ENCODE data around the gene ZNF354B. TPM values are rescaled to one million over a fixed set of nuclear protein-coding genes. Genes with fewer than 3 reads are reported as not detected.
"Not testable (repeated sequence)": the region's sequence is repeated elsewhere in the genome, so short reads cannot be mapped to it uniquely, and the experiment has no call there.

ZNF354B gene
- total and polyA plus RNA-seq, 2 of the 8 experiments (the other 6 are each of a cell fraction or from before 2014, with no cell fraction given) = 5.0 to 10.8 TPM

DNA sequence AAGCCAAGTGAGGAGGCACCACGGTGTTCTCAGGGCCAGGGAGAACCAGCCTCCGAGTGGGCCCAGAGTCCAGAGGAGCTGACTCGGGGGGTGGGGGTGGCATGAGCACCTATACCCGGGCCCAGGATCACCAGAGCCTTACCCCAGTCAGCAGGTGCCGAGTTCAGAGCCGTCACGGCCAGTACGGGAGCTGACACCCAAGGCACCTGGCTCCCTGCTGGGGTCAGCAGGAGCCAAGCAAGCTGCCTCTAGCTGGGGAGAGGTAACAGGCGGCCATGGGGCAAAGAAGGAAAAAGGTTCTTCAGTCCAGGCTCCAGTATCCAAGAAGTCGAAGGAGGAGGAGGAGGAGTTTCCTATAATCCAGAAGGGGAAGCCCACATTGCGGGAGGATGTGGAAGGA lies 19.4 kb upstream of the ZNF354B start:
- H3K23me2 ChIP-seq (ENCODE audit: low read depth, low read length); H3K23ac ChIP-seq (ENCODE audit: insufficient read length); H3K4me1 ChIP-seq (replicated peaks in 1 of 4; ENCODE audit: control insufficient read depth in 3 of 4, insufficient read depth in 4 of 4, low read length in 3 of 4); H3K27me3 ChIP-seq (replicated peaks in 1 of 4; ENCODE audit: control insufficient read depth in 3 of 4, extremely low read depth in 1 of 4, insufficient read depth in 3 of 4, low read length in 3 of 4); H3K36me3 ChIP-seq (ENCODE audit: control insufficient read depth in 2 of 4, insufficient read depth in 4 of 4, low read length in 3 of 4); H3K56ac ChIP-seq (replicated peaks; ENCODE audit: insufficient read length, low read depth, low read length); H4K5ac ChIP-seq (ENCODE audit: insufficient read length, low read depth, low read length); H3K4me3 ChIP-seq (ENCODE audit: extremely low read depth in 1 of 4, insufficient read depth in 2 of 4, low read depth in 3 of 4, low read length in 4 of 4); H2BK120ac ChIP-seq (replicated peaks; ENCODE audit: low read depth, low read length); H2BK15ac ChIP-seq (ENCODE audit: low read length); H2BK5ac ChIP-seq (ENCODE audit: low read depth, low read length); H2AFZ ChIP-seq (ENCODE audit: low read length); H3K27ac ChIP-seq (ENCODE audit: low read depth, low read length); H3K18ac ChIP-seq (ENCODE audit: extremely low read depth, low read length); H4K8ac ChIP-seq (ENCODE audit: extremely low read depth, insufficient read depth, low read length); H3K79me1 ChIP-seq (ENCODE audit: low read depth, low read length); H2BK12ac ChIP-seq (ENCODE audit: low read depth, low read length); H3K14ac ChIP-seq (ENCODE audit: insufficient read length); H3K4me2 ChIP-seq (ENCODE audit: insufficient read depth in 1 of 2, low read depth in 2 of 2, low read length in 2 of 2); DNase-seq (ENCODE audit: low read depth in 1 of 2, low spot score in 2 of 2); H3K9ac ChIP-seq (replicated peaks in 1 of 4; ENCODE audit: extremely low read depth in 1 of 4, low read depth in 3 of 4, low read length in 3 of 4); H4K91ac ChIP-seq (replicated peaks; ENCODE audit: insufficient read length, low read length); H3K4ac ChIP-seq (replicated peaks; ENCODE audit: insufficient read length, low read depth, low read length); POLR2A ChIA-PET (ENCODE audit: partially characterized antibody); FAIRE-seq; H2BK20ac ChIP-seq (ENCODE audit: low read length); H3K79me2 ChIP-seq (ENCODE audit: control insufficient read depth in 1 of 2, insufficient read depth in 2 of 2, low read length in 2 of 2); H4K20me1 ChIP-seq (replicated peaks in 1 of 2; ENCODE audit: control insufficient read depth in 1 of 2, insufficient read depth in 2 of 2, low read length in 2 of 2); H2AK5ac ChIP-seq (ENCODE audit: low read depth, low read length): not testable (repeated sequence)
- CTCF ChIA-PET (ENCODE audit: partially characterized antibody) = interaction anchor here (0.7 kb wide), 1 partner anchor 1833 kb away, joined by 3 read pairs; no protein-coding TSS in a partner anchor
- peaks cover 6 to 33% of the 10 kb centered on the region in 2 experiments; a peak in 3 of 4 replicates for H3K9me3 ChIP-seq (ENCODE audit: insufficient read depth in 2 of 2, low read depth in 1 of 2, low read length in 1 of 2)
- WGBS, 2 experiments (ENCODE audit: extremely low coverage in 1 of 2, insufficient coverage in 1 of 2, insufficient read length in 1 of 2, insufficient replicate concordance in 2 of 2, low coverage in 1 of 2, low lambda C conversion rate in 2 of 2, missing lambda C conversion rate in 1 of 2) = 86% methylated on average over 7 of the region's 11 CpGs; no CpG with 5 or more reads in 1 of the 2 experiments

All from H1 (cell line).